ENCODE measurements around the gene PRRT1. TPM values are rescaled to one million over a fixed set of nuclear protein-coding genes. Genes with fewer than 3 reads are reported as not detected.

PRRT1 gene
- total and polyA plus RNA-seq, 3 experiments from 2014 or later: 0.35 to 0.72 (median 0.55) TPM

GRCh38 chr6:32181915-32182529, 30.3 kb upstream of the PRRT1 start:
- H3K27me3 Mint-ChIP-seq: peaks cover 0 to 1% of the 10 kb centered on the region in 2 donors
- no peaks in the 10 kb centered on the region for H3K9me3 Mint-ChIP-seq
- H3K36me3 Mint-ChIP-seq: peaks cover 9 to 75% (median 24%) of the 10 kb centered on the region in 3 donors
- Histone ChIP-seq H3K27me3 (ENCODE audit: insufficient read depth, low read length, poor library complexity, severe bottlenecking) (no peaks in the 10 kb centered on the region), H3K9me3 (ENCODE audit: low read length) (no peaks in the 10 kb centered on the region), H3K4me3 (ENCODE audit: low read length) (no peak overlapping the region), H3K4me1 (ENCODE audit: insufficient read depth, low read length) (peaks cover 41% of the 10 kb centered on the region), H3K36me3 (ENCODE audit: insufficient read depth, low read length) (peaks cover 20% of the 10 kb centered on the region), H3K27ac (ENCODE audit: low read depth, low read length) (peak overlapping the region; percentile 20)
- DNase-seq: peak in 1 of 5 donors; percentile 42
- H3K4me3 Mint-ChIP-seq: peak overlapping the region in 1 of 7 donors; percentile 42
- POLR2A ChIA-PET: interaction anchor here (0.5 kb wide), 1 partner anchor 532 kb away, joined by 4 read pairs; no protein-coding TSS in a partner anchor
- peaks cover 45 to 64% (median 59%) of the 10 kb centered on the region in 3 donors for H3K4me1 Mint-ChIP-seq
- H3K27ac Mint-ChIP-seq: peak overlapping the region in 3 of 8 donors; percentile 17 to 80 (median 48)
- CTCF ChIA-PET: interaction anchor here (1.0 to 1.4 kb wide), 2 partner anchors 9 to 12 kb away, joined by 3 read pairs; no protein-coding TSS in a partner anchor

- Mint-ChIP-seq H3K4me1 (peaks cover 45 to 64% (median 59%) of the 10 kb centered on the region in 3 donors), H3K9me3 (no peaks in the 10 kb centered on the region), H3K27ac (peak overlapping the region in 4 of 8 donors; percentile 62 to 83 (median 78)), H3K4me3 (peak overlapping the region in 1 of 7 donors; percentile 69), H3K27me3 (peaks cover 0 to 1% of the 10 kb centered on the region in 2 donors), H3K36me3 (peaks cover 4 to 67% (median 19%) of the 10 kb centered on the region in 3 donors)
- CTCF ChIA-PET: interaction anchor here (1.4 kb wide), 1 partner anchor 13 kb away, joined by 3 read pairs; no protein-coding TSS in a partner anchor
- Histone ChIP-seq H3K36me3 (ENCODE audit: insufficient read depth, low read length) (peaks cover 12% of the 10 kb centered on the region), H3K9me3 (ENCODE audit: low read length) (no peaks in the 10 kb centered on the region), H3K27me3 (ENCODE audit: insufficient read depth, low read length, poor library complexity, severe bottlenecking) (no peaks in the 10 kb centered on the region), H3K4me1 (ENCODE audit: insufficient read depth, low read length) (peaks cover 42% of the 10 kb centered on the region), H3K27ac (ENCODE audit: low read depth, low read length) (no peak overlapping the region), H3K4me3 (ENCODE audit: low read length) (no peak overlapping the region)
- no peak for DNase-seq
- POLR2A ChIA-PET: interaction anchor here (1.4 kb wide), 1 partner anchor 14 kb away, joined by 4 read pairs; no protein-coding TSS in a partner anchor
Observed at GRCh38 chr6:32181148-32181702, 29.5 kb upstream of the PRRT1 start.

DNA sequence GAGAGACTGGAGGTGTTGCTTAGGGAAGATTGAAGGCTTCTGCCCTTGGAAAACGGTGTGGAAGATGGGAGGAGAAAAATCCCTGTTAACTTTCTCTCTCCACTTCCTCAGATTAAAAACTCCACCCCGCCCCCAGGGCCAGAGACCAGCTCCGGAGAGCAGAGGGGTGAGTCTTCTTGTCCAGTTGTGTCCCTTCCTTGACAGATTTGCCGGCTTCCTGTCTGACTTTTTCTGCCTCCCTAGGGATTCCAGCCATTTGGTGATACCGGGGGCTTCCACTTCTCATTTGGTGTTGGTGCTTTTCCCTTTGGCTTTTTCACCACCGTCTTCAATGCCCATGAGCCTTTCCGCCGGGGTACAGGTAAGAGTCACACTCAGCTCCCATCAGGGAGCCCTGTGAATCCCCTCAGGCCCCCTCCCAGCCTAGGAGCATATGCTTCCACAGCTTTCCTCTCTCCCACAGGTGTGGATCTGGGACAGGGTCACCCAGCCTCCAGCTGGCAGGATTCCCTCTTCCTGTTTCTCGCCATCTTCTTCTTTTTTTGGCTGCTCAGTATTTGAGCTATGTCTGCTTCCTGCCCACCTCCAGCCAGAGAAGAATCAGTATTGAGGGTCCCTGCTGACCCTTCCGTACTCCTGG, 28.1 kb upstream of the PRRT1 start:
- peak overlapping the region; percentile 93 for H3K27ac ChIP-seq (ENCODE audit: low read depth, low read length)
- Mint-ChIP-seq H3K9me3 (no peaks in the 10 kb centered on the region), H3K4me3 (peak overlapping the region in 6 of 7 donors; percentile 35 to 99 (median 76)), H3K27ac (peak overlapping the region in 6 of 8 donors; percentile 53 to 99 (median 97)), H3K27me3 (no peaks in the 10 kb centered on the region), H3K36me3 (peaks cover 4 to 59% (median 13%) of the 10 kb centered on the region in 3 donors), H3K4me1 (peaks cover 47 to 66% (median 60%) of the 10 kb centered on the region in 3 donors)
- H3K27me3 ChIP-seq (ENCODE audit: insufficient read depth, low read length, poor library complexity, severe bottlenecking): no peaks in the 10 kb centered on the region
- H3K4me3 ChIP-seq (ENCODE audit: low read length): no peak overlapping the region
- H3K36me3 ChIP-seq (ENCODE audit: insufficient read depth, low read length): peaks cover 8% of the 10 kb centered on the region
- peaks cover 45% of the 10 kb centered on the region for H3K4me1 ChIP-seq (ENCODE audit: insufficient read depth, low read length)
- CTCF ChIA-PET: interaction anchor here (0.7 to 2.1 kb wide), 2 partner anchors 13 to 15 kb away, joined by 3 to 19 read pairs; partner anchors contain the start of gene GPSM3
- no peak for DNase-seq
- H3K9me3 ChIP-seq (ENCODE audit: low read length): no peaks in the 10 kb centered on the region
- POLR2A ChIA-PET: interaction anchor here (1.4 to 4.4 kb wide), 3 partner anchors 10 to 16 kb away, joined by 4 to 20 read pairs (median 17); partner anchors contain the start of gene PBX2

DNA sequence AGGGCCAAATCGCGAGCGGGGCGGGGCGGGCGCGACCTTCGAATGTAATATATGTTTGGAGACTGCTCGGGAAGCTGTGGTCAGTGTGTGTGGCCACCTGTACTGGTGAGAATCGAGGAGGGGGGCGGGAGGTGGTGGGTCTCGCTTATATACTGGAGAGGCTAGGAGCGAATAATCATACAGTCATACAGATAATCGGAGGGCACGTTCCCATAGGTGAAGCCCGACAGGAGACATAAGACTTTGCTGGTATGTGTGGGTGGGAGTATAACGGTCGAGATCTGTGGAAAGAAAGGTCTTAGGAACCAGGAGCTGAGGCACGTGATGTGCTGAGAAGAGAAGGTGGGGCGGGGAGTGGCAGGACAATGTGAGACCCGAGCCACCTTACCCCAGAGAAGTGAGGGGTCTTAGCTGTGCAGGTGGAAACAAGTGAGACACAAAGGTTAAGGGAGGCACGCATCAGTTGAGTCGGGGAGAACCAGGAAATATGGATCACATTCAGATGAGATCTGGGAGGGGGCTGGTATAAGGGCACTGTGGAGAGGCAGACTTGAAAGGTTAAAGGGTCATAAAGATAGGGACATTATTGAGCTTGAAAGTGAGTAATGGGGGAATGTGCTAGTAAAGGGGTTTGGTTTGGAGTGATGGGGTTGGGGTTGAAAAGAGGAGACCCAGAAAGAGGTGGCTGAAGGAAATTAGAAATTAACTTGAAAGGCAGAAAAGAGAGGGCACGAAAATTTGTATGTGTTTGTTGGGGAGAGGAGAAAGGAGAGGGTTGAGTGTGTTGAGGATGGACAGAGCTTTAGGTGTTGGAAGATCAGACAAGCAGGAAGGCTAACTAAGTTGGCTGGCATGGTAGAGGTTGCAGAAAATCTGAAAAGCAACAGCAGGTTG, 27.1 kb upstream of the PRRT1 start:
- H3K36me3 Mint-ChIP-seq: peaks cover 4 to 52% (median 13%) of the 10 kb centered on the region in 3 donors
- H3K27me3 Mint-ChIP-seq: no peaks in the 10 kb centered on the region
- DNase-seq: no peak
- H3K4me1 Mint-ChIP-seq: peaks cover 56 to 73% (median 71%) of the 10 kb centered on the region in 3 donors
- H3K9me3 ChIP-seq (ENCODE audit: low read length): no peaks in the 10 kb centered on the region
- H3K27me3 ChIP-seq (ENCODE audit: insufficient read depth, low read length, poor library complexity, severe bottlenecking): no peaks in the 10 kb centered on the region
- peaks cover 8% of the 10 kb centered on the region for H3K36me3 ChIP-seq (ENCODE audit: insufficient read depth, low read length)
- peaks cover 56% of the 10 kb centered on the region for H3K4me1 ChIP-seq (ENCODE audit: insufficient read depth, low read length)
- H3K4me3 ChIP-seq (ENCODE audit: low read length): peak overlapping the region; percentile 75
- H3K9me3 Mint-ChIP-seq: no peaks in the 10 kb centered on the region
- POLR2A ChIA-PET: interaction anchor here (2.4 to 4.4 kb wide), 3 partner anchors 11 to 17 kb away, joined by 17 to 20 read pairs (median 17); partner anchors contain the start of genes GPSM3 and PBX2
- peak overlapping the region; percentile 92 to 99 (median 98) for H3K27ac Mint-ChIP-seq
- H3K4me3 Mint-ChIP-seq: peak overlapping the region; percentile 82 to 99 (median 95)
- H3K27ac ChIP-seq (ENCODE audit: low read depth, low read length): peak overlapping the region; percentile 93
- CTCF ChIA-PET: interaction anchor here (0.7 to 2.1 kb wide), 4 partner anchors 10 to 24 kb away, joined by 3 to 19 read pairs (median 4); partner anchors contain the start of gene GPSM3

GRCh38 chr6:32177788-32178546, 26.2 kb upstream of the PRRT1 start, which contains the start of gene RNF5:
RNF5 (plus strand) TSS chr6:32178405; CDS start chr6:32178512, 107 bp downstream.
- peaks cover 63% of the 10 kb centered on the region for H3K4me1 ChIP-seq (ENCODE audit: insufficient read depth, low read length)
- no peaks in the 10 kb centered on the region for H3K9me3 Mint-ChIP-seq

GRCh38 chr6:32177183-32177787, 25.5 kb upstream of the PRRT1 start:
- H3K4me3 Mint-ChIP-seq: peak overlapping the region; percentile 82 to 99 (median 95)
- peaks cover 69% of the 10 kb centered on the region for H3K4me1 ChIP-seq (ENCODE audit: insufficient read depth, low read length)
- H3K9me3 Mint-ChIP-seq: no peaks in the 10 kb centered on the region
- H3K27ac Mint-ChIP-seq: peak overlapping the region; percentile 92 to 99 (median 98)
- peak overlapping the region; percentile 93 for H3K27ac ChIP-seq (ENCODE audit: low read depth, low read length)
- peaks cover 4 to 37% (median 13%) of the 10 kb centered on the region in 3 donors for H3K36me3 Mint-ChIP-seq
- H3K27me3 Mint-ChIP-seq: no peaks in the 10 kb centered on the region
- H3K4me3 ChIP-seq (ENCODE audit: low read length): peak overlapping the region; percentile 75
- ChIA-PET POLR2A (interaction anchor here (0.9 to 4.4 kb wide), 4 partner anchors 13 to 315 kb away, joined by 3 to 20 read pairs (median 12); partner anchors contain the start of genes GPSM3, NEU1 and PBX2), CTCF (interaction anchor here (0.8 to 2.5 kb wide), 4 partner anchors 13 to 1778 kb away, joined by 4 to 16 read pairs (median 6); partner anchors contain the start of gene PBX2)
- no peaks in the 10 kb centered on the region for H3K27me3 ChIP-seq (ENCODE audit: insufficient read depth, low read length, poor library complexity, severe bottlenecking)
- no peaks in the 10 kb centered on the region for H3K9me3 ChIP-seq (ENCODE audit: low read length)
- no peaks in the 10 kb centered on the region for H3K36me3 ChIP-seq (ENCODE audit: insufficient read depth, low read length)
- H3K4me1 Mint-ChIP-seq: peaks cover 61 to 85% (median 80%) of the 10 kb centered on the region in 3 donors
- DNase-seq: peak in 1 of 5 donors; percentile 58

More at GRCh38 chr6:32177788-32178546, 26.2 kb upstream of the PRRT1 start, which contains the start of gene RNF5:
- H3K27me3 Mint-ChIP-seq: no peaks in the 10 kb centered on the region
- peaks cover 61 to 79% (median 78%) of the 10 kb centered on the region in 3 donors for H3K4me1 Mint-ChIP-seq
- Histone ChIP-seq H3K9me3 (ENCODE audit: low read length) (no peaks in the 10 kb centered on the region), H3K27ac (ENCODE audit: low read depth, low read length) (peak within 1 kb of the TSS; percentile 93), H3K27me3 (ENCODE audit: insufficient read depth, low read length, poor library complexity, severe bottlenecking) (no peaks in the 10 kb centered on the region), H3K36me3 (ENCODE audit: insufficient read depth, low read length) (no peaks in the 10 kb centered on the region), H3K4me3 (ENCODE audit: low read length) (peak within 1 kb of the TSS; percentile 75)
- peak within 1 kb of the TSS; percentile 82 to 99 (median 95) for H3K4me3 Mint-ChIP-seq
- POLR2A ChIA-PET: interaction anchor here (0.9 to 4.4 kb wide), 5 partner anchors 12 to 315 kb away, joined by 3 to 20 read pairs (median 17); partner anchors contain the start of genes GPSM3, NEU1 and PBX2
- peak within 1 kb of the TSS; percentile 92 to 99 (median 98) for H3K27ac Mint-ChIP-seq
- peaks cover 4 to 44% (median 13%) of the 10 kb centered on the region in 3 donors for H3K36me3 Mint-ChIP-seq
- peak; percentile 86 to 99 (median 97) for DNase-seq
- CTCF ChIA-PET: interaction anchor here (0.8 to 2.5 kb wide), 5 partner anchors 12 to 1779 kb away, joined by 3 to 16 read pairs (median 4); partner anchors contain the start of genes GPSM3 and PBX2

Data from CD8-positive, alpha-beta memory T cell (primary cell).